ENCODE data around the gene CACNA2D1.
"Not testable (repeated sequence)": the region's sequence is repeated elsewhere in the genome, so short reads cannot be mapped to it uniquely, and the experiment has no call there.

CACNA2D1 gene

GRCh38 chr7:82019551-82020475 is 423.8 kb downstream of the CACNA2D1 start:
- DNase-seq, result no peak

DNA sequence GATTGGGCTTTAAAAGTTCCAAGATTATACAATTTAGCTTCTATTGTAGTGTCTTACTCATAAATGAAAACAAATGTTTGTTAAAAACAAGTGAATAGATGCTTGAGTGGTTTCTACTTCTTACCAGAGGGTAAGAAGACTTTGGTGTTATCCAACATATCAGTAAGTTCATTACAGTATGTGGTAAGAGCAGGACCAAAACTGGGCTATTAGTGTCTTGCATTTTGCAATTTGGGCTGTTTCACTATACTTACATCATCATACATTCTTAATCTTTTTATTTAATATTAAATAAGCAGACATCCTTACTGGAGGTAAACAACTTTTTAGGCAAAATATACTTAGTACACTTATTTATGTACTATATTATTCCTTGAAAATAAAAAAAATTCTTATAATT is 425.4 kb downstream of the CACNA2D1 start:
- no peak for DNase-seq

DNA sequence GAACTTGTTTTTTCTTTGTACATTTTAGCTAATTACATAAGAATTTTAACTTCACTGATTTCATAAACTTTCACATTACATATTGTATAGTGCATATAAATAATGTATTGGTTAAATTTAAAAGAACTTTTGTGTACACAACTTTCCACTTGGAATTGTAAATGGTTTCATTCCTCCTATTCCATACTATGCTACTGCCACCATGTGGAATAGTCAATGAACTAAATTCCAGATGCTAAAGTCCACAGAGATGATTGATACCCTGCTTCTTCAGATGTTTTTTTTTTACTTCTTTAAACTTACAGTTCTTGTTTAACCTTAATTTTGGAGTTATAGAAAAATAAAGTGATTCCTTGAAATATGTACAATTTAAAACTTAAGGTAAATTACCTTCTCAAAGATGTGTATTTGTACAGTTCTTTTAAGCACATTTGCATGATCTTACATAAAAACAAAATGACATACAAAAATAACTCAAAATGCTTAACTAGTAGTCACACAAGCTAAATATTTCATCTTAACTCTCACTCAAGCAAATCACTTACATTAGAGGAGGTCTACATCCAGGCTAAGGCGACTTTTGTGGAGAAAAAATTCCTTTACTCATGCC is 426.1 kb downstream of the CACNA2D1 start:
- DNase-seq, result no peak

- no peak for DNase-seq
These were observed 427.8 kb downstream of the CACNA2D1 start for GRCh38 chr7:82015751-82016150.

DNA sequence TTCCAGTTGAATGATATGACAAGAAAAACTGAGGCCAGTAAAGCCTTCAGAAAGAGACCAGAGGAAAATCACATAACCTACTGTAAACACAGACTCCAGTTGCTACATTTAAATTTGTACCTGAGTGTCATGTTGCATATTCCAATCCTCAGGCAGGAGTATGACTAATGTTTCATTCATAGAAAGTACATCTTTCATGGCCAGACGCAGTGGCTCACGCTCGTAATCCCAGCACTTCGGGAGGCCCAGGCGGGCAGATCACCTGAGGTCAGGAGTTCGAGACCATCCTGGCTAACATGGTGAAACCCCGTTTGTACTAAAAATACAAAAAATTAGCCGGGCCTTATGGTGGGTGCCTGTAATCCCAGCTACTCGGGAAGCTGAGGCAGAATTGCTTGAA is 429.0 kb downstream of the CACNA2D1 start:
- not testable (repeated sequence) for DNase-seq

DNA sequence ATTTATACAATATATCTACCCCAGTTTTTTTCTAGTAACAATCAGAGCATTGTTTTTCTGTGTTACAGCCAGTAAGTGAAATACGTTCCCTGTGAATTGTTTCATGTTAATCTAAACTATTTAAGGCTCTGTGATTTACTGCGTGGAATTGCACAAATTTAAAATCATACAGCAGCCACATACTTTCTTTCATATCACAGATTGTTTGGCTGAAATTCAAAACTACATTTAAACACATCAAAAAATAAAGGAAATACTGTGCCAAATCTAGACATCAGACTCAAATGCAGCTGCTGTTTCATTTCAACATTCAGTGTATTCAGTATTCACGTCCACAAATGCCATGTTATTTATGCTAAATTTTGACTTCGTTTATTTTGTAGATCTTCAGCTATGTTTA is 431.1 kb downstream of the CACNA2D1 start:
- DNase-seq, result no peak

- no peak for DNase-seq
These were observed 433.2 kb downstream of the CACNA2D1 start for GRCh38 chr7:82010416-82010815.

GRCh38 chr7:82007315-82007714 is 436.3 kb downstream of the CACNA2D1 start:
- DNase-seq, result no peak

- no peak for DNase-seq
These were observed 438.5 kb downstream of the CACNA2D1 start for GRCh38 chr7:82005056-82005455.

DNA sequence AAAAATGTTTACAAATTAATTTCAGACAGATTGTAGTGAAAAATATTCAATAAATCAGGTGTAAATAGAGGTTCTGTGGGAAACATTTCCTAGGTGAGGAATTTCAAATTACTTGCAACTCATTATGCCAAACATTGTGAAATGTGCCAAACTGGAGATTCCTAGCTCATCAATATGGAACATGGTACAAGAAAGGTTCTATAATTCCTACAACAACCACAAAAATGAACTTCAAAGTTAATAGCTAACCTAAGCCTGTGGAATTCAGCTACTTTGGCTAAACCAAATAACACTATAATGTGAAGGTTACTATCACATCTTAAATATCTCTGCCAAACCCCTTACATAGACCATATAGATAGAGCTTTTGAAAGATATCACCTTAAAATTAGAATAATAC is 450.4 kb downstream of the CACNA2D1 start:
- no peak for DNase-seq

DNA sequence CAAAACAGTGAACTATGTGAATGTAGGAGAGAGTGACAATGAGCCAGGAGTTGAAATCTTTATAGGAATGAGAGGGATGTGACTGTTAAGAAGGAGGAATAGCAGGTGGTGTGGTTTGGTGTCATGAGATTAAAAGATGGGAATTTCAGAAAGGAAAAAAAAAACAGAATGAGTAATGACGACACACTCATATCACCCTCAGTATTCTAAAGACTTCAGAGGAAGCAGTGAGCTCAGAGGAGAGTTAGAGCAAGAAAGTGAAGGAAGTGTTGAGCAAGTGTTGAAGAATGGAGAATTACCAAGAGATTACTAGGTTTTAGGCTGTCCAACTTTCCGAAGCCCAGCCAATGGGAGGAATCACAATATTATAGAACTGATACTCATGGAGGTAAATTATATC is 453.2 kb downstream of the CACNA2D1 start:
- DNase-seq, result no peak

GRCh38 chr7:81986723-81987470 is 456.7 kb downstream of the CACNA2D1 start:
- DNase-seq, result no peak

GRCh38 chr7:81983406-81983805 is 460.2 kb downstream of the CACNA2D1 start:
- DNase-seq, result no peak

DNA sequence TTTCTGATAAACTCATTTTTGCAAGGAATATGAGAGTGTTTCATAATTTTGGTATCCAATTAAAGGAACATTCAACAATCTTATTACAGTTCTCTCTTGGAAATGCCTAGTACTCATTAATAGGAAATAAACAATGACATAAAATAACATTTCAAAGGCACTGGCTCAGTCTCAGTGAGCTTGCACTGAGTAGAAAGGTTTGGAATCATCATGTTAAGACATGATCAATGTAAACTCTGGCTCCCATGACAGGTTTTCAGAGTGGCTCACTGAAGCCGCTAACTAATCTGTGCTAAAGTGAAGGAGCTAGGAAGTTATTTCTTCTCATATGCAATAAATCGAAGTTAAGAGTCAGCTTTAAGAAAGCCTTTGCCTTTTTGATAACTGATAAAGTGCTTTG is 470.5 kb downstream of the CACNA2D1 start:
- DNase-seq, result no peak

- DNase-seq, result no peak
These were observed 483.6 kb downstream of the CACNA2D1 start for GRCh38 chr7:81960026-81960425.

GRCh38 chr7:81957517-81957916 is 486.1 kb downstream of the CACNA2D1 start:
- no peak for DNase-seq

GRCh38 chr7:81956520-81956919 is 487.1 kb downstream of the CACNA2D1 start:
- DNase-seq, result no peak

- DNase-seq, result no peak
These were observed 494.3 kb downstream of the CACNA2D1 start for GRCh38 chr7:81949306-81949705.

GRCh38 chr7:81944058-81944457 is 499.5 kb downstream of the CACNA2D1 start:
- no peak for DNase-seq

DNA sequence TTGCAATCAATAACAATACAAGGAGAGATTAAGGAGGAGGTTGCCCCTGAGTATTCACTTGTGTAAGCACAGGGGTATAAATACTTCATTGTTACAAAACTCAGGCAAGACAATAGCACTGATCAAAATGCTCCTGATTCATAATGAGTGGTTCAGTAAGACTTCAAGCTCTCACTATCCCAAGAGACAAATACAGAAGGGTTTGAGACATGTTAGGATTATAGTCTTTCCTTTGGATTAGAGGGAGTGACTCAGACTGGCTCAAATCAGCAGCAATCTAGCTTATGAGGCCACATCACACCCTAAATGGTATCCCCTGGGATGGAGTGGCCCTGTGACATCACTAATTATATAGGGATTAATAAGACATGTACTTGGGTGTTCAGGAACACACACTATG is 506.5 kb downstream of the CACNA2D1 start:
- no peak for DNase-seq

- no peak for DNase-seq
These were observed 508.8 kb downstream of the CACNA2D1 start for GRCh38 chr7:81934596-81935301.

DNA sequence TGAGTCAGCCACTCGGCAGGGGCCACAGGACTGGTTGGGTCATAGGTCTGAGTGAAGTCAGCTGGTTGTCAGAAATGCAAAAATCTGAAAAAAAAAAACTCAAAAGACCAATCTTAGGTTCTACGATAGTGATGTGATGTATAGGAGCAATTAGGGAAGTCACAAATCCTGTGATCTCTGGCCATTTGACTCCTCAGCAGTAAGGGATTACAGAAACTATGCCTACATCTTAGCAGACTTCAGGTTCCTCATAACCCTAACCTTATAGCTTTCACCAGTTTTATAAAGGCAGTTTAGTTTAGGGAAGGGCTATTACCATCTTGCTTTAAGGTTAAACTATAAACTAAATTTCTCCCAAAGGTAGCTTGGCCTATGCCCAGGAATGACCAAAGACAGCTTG is 510.6 kb downstream of the CACNA2D1 start:
- no peak for DNase-seq

GRCh38 chr7:81929386-81929785 is 514.2 kb downstream of the CACNA2D1 start:
- no peak for DNase-seq
